SK-N-MC (cell line): ENCODE results near the gene TRIM41.

Experiments
- EZH2 ChIP-seq: fragments of 200-600 bp; sonication (generic); IDR thresholded peaks from one replicate; pipeline ENCODE4 v1.6.1; 2017; ENCODE audit warnings: antibody characterized with exemption
- POLR2AphosphoS5 ChIP-seq: IDR thresholded peaks from 2 replicates; pipeline ENCODE4 v1.6.1; 2012; ENCODE audit warnings: mild to moderate bottlenecking, low read depth, low read length, borderline replicate concordance

DNA sequence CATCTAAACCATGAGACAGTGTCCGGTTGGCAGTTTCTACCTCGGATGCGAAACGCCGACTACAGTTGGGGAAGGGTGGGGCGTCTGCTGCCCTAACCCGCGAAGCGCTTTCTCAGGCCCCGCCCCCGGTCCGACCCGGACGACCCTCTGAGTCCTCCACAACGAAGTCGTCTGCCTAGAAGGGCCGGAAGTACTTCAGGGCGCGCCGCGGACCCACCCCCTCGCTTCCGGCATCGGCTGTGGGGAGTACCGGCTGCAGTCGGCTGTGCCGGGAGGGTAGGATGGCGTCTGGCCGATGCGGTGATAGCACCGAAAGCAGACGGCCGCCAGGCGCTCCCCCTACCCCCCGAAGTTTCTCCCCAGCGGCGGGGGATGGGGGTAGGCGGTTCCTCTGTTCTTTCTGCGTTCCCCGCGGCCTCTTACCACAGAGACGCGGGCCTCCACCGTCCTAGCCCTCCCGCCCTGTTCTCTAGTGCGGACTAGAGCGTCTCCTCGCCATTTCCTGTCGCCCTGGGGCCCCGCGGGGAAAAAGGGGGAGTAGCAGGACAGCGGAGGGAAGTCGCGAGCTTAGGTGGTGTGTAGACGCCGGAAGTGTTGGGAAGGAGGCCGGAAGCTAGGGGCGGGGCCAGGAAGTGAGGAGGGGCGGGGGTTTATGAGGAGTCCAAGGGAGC is at the start of gene TRIM41:
- TF ChIP-seq EZH2 (no peak), POLR2AphosphoS5 (peak; percentile 81)
